ENCODE data around the gene TRIOBP. TPM values are rescaled to one million over a fixed set of nuclear protein-coding genes. Genes with fewer than 3 reads are reported as not detected.

Gene TRIOBP
- total RNA-seq, 4 donors from 2014 or later, result 150 to 208 (median 182) TPM

GRCh38 chr22:37802310-37803194 lies 105.7 kb downstream of the TRIOBP start:
- Histone ChIP-seq H3K4me1 (peaks cover 42 to 56% (median 50%) of the 10 kb centered on the region in 4 donors), H3K27me3 (no peaks in the 10 kb centered on the region), H3K9me3 (no peaks in the 10 kb centered on the region), H3K27ac (replicated peaks in 1 of 4) (peak overlapping the region; percentile 32 to 70 (median 59)), H3K36me3 (no peaks in the 10 kb centered on the region), H3K4me3 (peak overlapping the region; percentile 60 to 73 (median 70))
- TF ChIP-seq EP300 (IDR thresholded peaks at IDR 0.05), result no peak
- TF ChIP-seq POLR2AphosphoS5 (IDR thresholded peaks at IDR 0.05), result peak; percentile 59 to 79
- intact Hi-C loops (cut with DNase I), result no loop called here
- DNase-seq (ENCODE audit: extremely low spot score), result no peak
- WGBS, result 12% methylated on average over 19 of the region's 63 CpGs

GRCh38 chr22:37803195-37803638 lies 106.4 kb downstream of the TRIOBP start:
- Histone ChIP-seq H3K4me3 (peak overlapping the region; percentile 60 to 73 (median 70)), H3K4me1 (peaks cover 45 to 61% (median 53%) of the 10 kb centered on the region in 4 donors)
- intact Hi-C loops (cut with DNase I), result no loop called here

GRCh38 chr22:37803639-37804351 lies 106.9 kb downstream of the TRIOBP start:
- peak overlapping the region in 3 of 4 donors; percentile 90 to 95 (median 91) for H3K27ac ChIP-seq (replicated peaks in 1 of 4)
- H3K4me1 ChIP-seq, result peaks cover 49 to 66% (median 59%) of the 10 kb centered on the region in 4 donors
- no peaks in the 10 kb centered on the region for H3K27me3 ChIP-seq
- H3K36me3 ChIP-seq, result no peaks in the 10 kb centered on the region
- H3K9me3 ChIP-seq, result no peaks in the 10 kb centered on the region
- TF ChIP-seq EP300 (IDR thresholded peaks at IDR 0.05) (no peak), CTCF (IDR thresholded peaks at IDR 0.05) (no peak), POLR2AphosphoS5 (IDR thresholded peaks at IDR 0.05) (no peak), POLR2A (IDR thresholded peaks at IDR 0.05; ENCODE audit: low read depth) (no peak)
- DNase-seq (ENCODE audit: extremely low spot score), result no peak
- intact Hi-C loops (cut with DNase I), result no loop called here
- 71% methylated on average over 29 of the region's 34 CpGs for WGBS
- H3K4me3 ChIP-seq, result peak overlapping the region; percentile 61 to 73 (median 66)

More at GRCh38 chr22:37803195-37803638, 106.4 kb downstream of the TRIOBP start:
- Histone ChIP-seq H3K27ac (replicated peaks in 1 of 4) (peak overlapping the region in 1 of 4 donors; percentile 95), H3K27me3 (no peaks in the 10 kb centered on the region), H3K36me3 (no peaks in the 10 kb centered on the region), H3K9me3 (no peaks in the 10 kb centered on the region)
- no peak for DNase-seq (ENCODE audit: extremely low spot score)
- TF ChIP-seq CTCF (IDR thresholded peaks at IDR 0.05) (no peak), POLR2A (IDR thresholded peaks at IDR 0.05; ENCODE audit: low read depth) (no peak), POLR2AphosphoS5 (IDR thresholded peaks at IDR 0.05) (no peak), EP300 (IDR thresholded peaks at IDR 0.05) (no peak)
- WGBS, result 56% methylated on average over 16 of the region's 16 CpGs

GRCh38 chr22:37804352-37804880 lies 107.6 kb downstream of the TRIOBP start:
- Histone ChIP-seq H3K27me3 (no peaks in the 10 kb centered on the region), H3K9me3 (no peaks in the 10 kb centered on the region), H3K4me1 (peaks cover 49 to 69% (median 64%) of the 10 kb centered on the region in 4 donors), H3K36me3 (no peaks in the 10 kb centered on the region), H3K4me3 (peak overlapping the region; percentile 61 to 73 (median 66)), H3K27ac (replicated peaks in 1 of 4) (peak overlapping the region; percentile 85 to 95 (median 90))
- no peak for TF ChIP-seq POLR2A (IDR thresholded peaks at IDR 0.05; ENCODE audit: low read depth)
- no peak for TF ChIP-seq EP300 (IDR thresholded peaks at IDR 0.05)
- no peak for TF ChIP-seq CTCF (IDR thresholded peaks at IDR 0.05)
- no peak for TF ChIP-seq POLR2AphosphoS5 (IDR thresholded peaks at IDR 0.05)
- DNase-seq (ENCODE audit: extremely low spot score), result no peak
- 13% methylated on average over 9 of the region's 29 CpGs for WGBS
- intact Hi-C loops (cut with DNase I), result no loop called here
